Measurements from ENCODE around the gene FHL1. TPM values are rescaled to one million over a fixed set of nuclear protein-coding genes. Genes with fewer than 3 reads are reported as not detected.

FHL1 gene
- total RNA-seq, 3 donors from 2014 or later: 7.0 to 13.1 (median 8.8) TPM

DNA sequence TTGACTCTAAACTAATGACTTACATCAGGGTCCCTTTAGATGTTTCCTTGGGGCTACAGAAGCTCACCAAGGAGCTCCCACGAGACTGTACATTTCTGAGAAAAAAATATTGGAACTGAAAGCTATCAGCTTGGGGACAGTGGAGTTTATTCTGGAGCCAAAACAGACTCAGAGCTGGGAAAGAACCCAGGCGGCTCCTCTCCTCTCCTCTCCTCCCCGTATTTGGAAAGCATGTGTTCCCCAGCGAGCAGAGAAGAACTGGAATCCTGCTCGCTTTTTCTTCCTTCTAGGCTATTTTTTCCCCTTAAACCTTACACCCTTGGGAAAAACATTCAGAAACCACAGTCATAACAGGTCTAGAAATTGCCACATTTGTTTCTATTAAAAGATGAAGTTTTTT, 108.2 kb downstream of the FHL1 start:
- H3K9me3 Mint-ChIP-seq: no peaks in the 10 kb centered on the region
- ATAC-seq (no peak), DNase-seq (no peak)
- H3K4me3 Mint-ChIP-seq: no peak overlapping the region
- no peaks in the 10 kb centered on the region for H3K36me3 Mint-ChIP-seq (ENCODE audit: insufficient read depth)
- H3K4me1 Mint-ChIP-seq (ENCODE audit: low read depth): peaks cover 13% of the 10 kb centered on the region
- H3K27me3 Mint-ChIP-seq (ENCODE audit: low read depth): no peaks in the 10 kb centered on the region

DNA sequence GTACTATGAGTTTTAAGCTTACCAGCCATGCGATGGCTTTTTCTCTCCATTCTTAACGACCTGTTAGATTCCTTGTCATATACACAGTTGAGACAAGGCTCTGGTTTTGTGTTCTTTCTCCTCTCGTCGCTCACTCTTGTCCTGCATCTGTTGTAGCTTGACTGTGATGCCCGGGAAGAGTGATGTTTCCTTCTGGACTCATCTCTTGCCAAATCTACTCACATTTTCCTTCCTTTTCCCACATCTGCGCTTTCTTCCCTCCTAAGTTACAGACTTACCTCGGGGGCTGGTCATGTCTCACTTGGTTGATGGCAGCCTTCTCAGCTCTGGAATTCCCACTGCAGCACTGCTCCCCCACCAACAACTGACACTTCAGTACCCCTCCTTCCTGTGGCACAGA, 108.7 kb downstream of the FHL1 start:
- H3K27me3 Mint-ChIP-seq (ENCODE audit: low read depth): no peaks in the 10 kb centered on the region
- H3K9me3 Mint-ChIP-seq: no peaks in the 10 kb centered on the region
- H3K4me3 Mint-ChIP-seq: no peak overlapping the region
- peaks cover 13% of the 10 kb centered on the region for H3K4me1 Mint-ChIP-seq (ENCODE audit: low read depth)
- no peak for DNase-seq
- no peaks in the 10 kb centered on the region for H3K36me3 Mint-ChIP-seq (ENCODE audit: insufficient read depth)
- no peak for ATAC-seq

DNA sequence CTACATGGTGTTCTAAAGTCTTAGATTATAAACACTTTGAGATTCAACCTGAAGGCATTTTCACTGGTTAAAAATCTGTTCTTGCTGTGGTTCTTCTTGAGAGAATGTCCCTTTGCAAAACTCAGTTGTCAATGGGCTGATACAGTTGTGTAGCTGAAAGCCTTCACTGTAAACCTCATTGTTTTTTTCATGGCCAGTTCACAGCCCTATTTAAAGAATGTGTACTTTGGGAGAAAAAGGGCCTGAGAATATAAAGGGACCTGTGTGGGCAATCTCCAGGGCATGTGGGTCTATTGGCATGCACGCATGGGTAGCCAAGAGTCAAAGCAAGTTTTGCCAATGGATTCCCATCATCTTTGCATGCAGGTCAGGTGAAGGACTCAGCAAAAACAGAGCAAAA, 111.6 kb downstream of the FHL1 start:
- ATAC-seq: no peak
- H3K27me3 Mint-ChIP-seq (ENCODE audit: low read depth): no peaks in the 10 kb centered on the region

DNA sequence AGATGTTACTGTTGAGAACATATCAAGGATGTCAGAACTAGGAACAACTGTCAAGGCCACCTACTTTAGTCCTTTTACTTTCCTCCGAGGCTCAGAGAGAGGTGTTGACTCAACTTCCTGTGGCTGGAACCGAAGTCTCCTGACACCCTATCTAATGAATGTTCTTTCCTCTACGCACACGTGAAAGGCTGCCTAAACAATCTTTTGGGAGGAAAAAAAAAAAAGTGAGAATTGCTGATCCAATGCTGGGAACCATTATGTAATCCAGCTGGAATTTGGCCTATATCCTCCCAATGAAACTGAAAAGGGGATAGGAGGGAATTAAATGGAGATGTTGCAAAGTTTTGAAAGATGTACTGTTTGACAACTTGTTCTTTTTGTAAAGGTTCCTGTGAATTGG, 112.2 kb downstream of the FHL1 start:
- ATAC-seq: peak in 1 of 2 donors; percentile 69
- H3K36me3 Mint-ChIP-seq (ENCODE audit: insufficient read depth): no peaks in the 10 kb centered on the region
- H3K4me3 Mint-ChIP-seq: no peak overlapping the region
- no peaks in the 10 kb centered on the region for H3K27me3 Mint-ChIP-seq (ENCODE audit: low read depth)
- no peak for DNase-seq
- no peaks in the 10 kb centered on the region for H3K9me3 Mint-ChIP-seq
- peaks cover 11% of the 10 kb centered on the region for H3K4me1 Mint-ChIP-seq (ENCODE audit: low read depth)

More for the DNA sequence above, 111.6 kb downstream of the FHL1 start:
- Mint-ChIP-seq H3K9me3 (no peaks in the 10 kb centered on the region), H3K4me3 (no peak overlapping the region), H3K4me1 (ENCODE audit: low read depth) (peaks cover 11% of the 10 kb centered on the region), H3K36me3 (ENCODE audit: insufficient read depth) (no peaks in the 10 kb centered on the region)
- DNase-seq: no peak

DNA sequence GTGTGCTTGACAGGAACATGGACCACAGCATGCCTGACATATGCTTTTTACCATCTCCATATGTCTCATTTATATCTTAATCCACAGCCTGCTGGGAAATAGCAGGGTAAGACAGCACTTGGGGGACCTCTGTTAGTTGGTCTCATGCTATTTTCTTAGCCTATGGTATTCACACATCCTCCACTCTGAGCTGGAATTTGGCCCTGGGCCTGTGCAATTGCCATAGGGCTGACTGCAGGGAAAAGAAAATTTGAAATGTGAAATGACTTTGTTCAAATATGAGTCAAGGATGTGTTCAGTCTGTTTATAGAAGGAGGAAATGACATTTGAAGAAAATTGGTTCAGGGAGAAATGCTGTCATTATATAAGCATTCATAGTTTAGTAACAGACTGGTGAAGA, 113.4 kb downstream of the FHL1 start:
- Mint-ChIP-seq H3K4me3 (no peak overlapping the region), H3K27me3 (ENCODE audit: low read depth) (no peaks in the 10 kb centered on the region), H3K36me3 (ENCODE audit: insufficient read depth) (no peaks in the 10 kb centered on the region), H3K4me1 (ENCODE audit: low read depth) (peaks cover 11% of the 10 kb centered on the region), H3K9me3 (no peaks in the 10 kb centered on the region)
- no peak for ATAC-seq
- DNase-seq: no peak

Other genes with a start within 250 kb of the FHL1 start
- 10 to 100 TPM; 25.6 to 29.0 (median 25.8) TPM for gene MMGT1, start 173.5 kb upstream of the FHL1 start, total RNA-seq
- 10 to 100 TPM; 11.4 to 13.7 (median 12.2) TPM for gene SLC9A6, start 162.1 kb upstream of the FHL1 start, total RNA-seq
- gene MAP7D3, start 103.9 kb downstream of the FHL1 start, total RNA-seq: 10 to 100 TPM; 16.9 to 20.4 (median 19.4) TPM
- gene ADGRG4, start 153.4 kb downstream of the FHL1 start, total RNA-seq: not detected